GM13977 (cell line): ENCODE data around the gene ZNF76.

Experiments
- DNase-seq: peaks from one replicate; pipeline ENCODE4 v3.0.0; 2012; ENCODE audit warnings: low spot score
- in situ Hi-C: fragments of 300-500 bp; cut with MboI; formaldehyde crosslinking; loops from one replicate; pipeline ENCODE4 v1.12.0; 2022; ENCODE audit warnings: low sequenced_read_pairs, low pct_unique_long_range_greater_than_20kb, mixed read lengths, inconsistent platforms; ENCODE audit not compliant: unreplicated experiment
- TF ChIP-seq, protein P1 (sequence below): IDR thresholded peaks from 2 replicates; pipeline ENCODE4 v1.5.1; 2012; ENCODE audit warnings: mild to moderate bottlenecking, control low read depth; ENCODE audit not compliant: insufficient read depth; ENCODE audit errors: extremely low read depth, missing control alignments

The ZNF76 gene

DNA sequence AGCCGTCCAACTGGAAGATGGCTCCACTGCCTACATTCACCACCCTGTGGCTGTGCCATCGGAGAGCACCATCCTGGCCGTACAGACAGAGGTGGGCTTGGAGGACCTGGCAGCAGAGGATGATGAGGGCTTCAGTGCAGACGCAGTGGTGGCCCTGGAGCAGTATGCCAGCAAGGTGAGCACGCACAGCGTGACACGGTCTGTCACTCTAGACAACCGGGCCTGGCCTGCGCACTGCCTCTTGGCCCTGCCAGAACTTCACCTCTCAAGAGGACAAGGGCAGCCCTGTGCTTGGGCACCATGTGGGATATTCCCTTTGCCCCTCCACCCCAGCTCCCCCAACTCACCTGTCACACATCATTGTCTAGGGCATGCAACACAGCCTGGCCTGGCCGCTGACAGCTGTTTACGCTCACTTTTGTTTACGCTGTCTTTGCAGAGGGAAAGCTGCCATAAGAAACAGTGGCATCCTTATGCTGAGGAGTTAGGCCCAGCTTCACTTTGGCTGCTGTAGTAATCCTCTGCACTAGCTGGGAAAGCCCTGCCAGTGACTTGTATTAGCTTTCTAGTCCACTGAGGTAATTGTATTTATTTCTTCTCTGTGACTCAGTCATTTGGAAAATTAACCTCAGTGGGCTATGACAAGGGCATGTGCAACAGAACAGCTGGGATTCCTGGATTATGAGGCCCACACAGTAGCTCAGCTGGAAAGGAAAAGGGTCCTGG is 28.3 kb downstream of the ZNF76 start:
- in situ Hi-C loops = no loop called here
- TF ChIP-seq, protein P1, sequence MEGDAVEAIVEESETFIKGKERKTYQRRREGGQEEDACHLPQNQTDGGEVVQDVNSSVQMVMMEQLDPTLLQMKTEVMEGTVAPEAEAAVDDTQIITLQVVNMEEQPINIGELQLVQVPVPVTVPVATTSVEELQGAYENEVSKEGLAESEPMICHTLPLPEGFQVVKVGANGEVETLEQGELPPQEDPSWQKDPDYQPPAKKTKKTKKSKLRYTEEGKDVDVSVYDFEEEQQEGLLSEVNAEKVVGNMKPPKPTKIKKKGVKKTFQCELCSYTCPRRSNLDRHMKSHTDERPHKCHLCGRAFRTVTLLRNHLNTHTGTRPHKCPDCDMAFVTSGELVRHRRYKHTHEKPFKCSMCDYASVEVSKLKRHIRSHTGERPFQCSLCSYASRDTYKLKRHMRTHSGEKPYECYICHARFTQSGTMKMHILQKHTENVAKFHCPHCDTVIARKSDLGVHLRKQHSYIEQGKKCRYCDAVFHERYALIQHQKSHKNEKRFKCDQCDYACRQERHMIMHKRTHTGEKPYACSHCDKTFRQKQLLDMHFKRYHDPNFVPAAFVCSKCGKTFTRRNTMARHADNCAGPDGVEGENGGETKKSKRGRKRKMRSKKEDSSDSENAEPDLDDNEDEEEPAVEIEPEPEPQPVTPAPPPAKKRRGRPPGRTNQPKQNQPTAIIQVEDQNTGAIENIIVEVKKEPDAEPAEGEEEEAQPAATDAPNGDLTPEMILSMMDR = no peak
- no peak for DNase-seq

DNA sequence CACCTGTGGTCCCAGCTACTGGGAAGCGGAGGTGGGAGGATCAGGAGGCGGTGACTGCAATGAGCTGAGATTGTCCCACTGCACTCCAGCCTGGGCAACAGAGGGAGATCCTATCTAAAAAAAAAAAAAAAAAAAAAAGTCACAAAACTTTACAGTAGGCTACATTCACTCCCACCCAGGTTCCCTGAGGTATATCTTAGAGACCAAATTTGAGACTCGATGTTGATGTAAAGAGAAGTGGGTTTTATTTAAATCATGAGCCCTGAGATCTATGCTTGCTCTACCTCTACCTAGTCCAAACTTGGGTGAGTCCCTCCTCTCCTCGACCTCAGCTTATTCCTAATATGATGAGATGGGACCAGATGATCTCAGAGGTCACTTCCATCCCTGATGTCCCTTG is 29.3 kb downstream of the ZNF76 start:
- TF ChIP-seq, protein P1 = no peak
- no peak for DNase-seq
- in situ Hi-C loops = no loop called here

DNA sequence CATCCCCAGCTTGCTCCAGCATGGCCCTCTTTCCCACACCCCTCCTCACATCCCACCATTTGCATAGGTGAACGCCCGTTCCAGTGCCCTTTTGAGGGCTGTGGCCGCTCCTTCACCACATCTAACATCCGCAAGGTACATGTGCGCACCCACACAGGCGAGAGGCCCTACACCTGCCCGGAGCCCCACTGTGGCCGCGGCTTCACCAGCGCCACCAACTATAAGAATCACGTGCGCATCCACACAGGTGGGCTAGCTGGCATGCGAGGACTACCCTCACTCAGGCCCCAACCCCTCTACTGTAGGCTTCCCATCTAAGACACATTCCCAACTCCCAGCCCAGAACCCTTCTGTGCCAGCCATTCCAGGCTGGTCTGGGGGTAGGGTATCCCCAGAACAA is 32.0 kb downstream of the ZNF76 start:
- no peak for DNase-seq
- TF ChIP-seq, protein P1 = no peak
- in situ Hi-C loops = no loop called here

DNA sequence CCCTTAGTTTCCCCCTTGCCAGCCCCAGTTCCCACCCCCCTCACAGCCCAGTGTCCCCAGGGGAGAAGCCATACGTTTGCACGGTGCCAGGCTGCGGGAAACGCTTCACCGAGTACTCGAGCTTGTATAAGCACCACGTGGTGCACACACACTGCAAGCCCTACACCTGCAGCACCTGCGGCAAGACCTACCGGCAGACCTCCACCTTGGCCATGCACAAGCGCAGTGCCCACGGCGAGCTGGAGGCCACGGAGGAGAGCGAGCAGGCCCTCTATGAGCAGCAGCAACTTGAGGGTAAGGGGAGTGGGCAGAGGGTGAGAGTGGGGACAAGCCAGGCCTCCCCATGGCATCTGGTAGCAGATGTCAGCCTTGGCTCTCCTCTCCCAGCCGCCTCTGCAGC is 33.0 kb downstream of the ZNF76 start:
- TF ChIP-seq, protein P1 = no peak
- DNase-seq = no peak
- in situ Hi-C loops = no loop called here

DNA sequence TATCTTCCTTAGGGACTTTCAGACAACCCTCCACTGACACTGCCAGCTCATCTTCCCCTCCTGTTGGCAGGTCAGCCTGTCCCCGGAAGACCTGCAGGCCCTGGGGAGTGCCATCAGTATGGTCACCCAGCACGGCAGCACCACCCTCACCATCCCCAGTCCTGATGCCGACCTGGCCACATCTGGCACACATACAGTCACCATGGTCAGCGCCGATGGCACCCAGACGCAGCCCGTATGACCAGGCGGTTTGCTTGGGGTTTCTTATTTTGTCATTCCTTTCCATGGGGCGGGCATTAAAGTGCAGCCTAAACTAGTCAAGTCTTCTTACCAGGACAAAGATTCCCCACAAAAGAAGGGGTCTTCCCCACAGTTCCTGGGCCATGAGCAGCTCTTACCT is 34.1 kb downstream of the ZNF76 start:
- in situ Hi-C loops = no loop called here
- TF ChIP-seq, protein P1 = no peak
- DNase-seq = no peak

DNA sequence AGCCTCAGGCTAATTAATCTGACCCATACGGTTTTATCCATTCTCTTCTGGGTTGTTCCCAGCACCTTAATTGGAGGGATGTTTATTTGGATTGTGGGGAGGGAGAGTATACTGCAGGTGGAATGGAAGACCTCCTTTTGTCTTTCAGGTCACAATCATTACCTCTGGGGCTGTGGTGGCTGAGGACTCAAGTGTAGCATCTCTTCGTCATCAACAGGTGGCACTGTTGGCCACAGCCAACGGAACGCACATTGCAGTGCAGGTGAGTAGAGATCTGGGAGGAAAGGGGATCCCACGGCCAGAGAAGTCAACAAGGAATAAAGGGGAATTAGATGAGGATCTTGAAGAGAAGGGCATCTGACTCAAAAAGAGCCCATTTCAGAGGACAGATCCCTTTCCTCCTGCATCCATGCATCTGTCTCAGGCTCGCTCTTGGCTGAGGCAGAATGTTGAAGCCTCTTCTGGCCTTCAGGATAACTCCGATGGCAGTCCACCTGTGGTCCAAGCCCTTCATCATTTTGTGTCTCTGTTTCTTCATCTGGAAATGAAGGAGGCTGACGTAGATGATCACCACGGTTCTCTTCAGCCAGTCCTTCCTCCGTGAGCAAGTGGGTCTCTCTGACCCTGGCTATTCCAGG is 34.9 kb downstream of the ZNF76 start:
- in situ Hi-C loops = no loop called here
- DNase-seq = peak; percentile 79
- TF ChIP-seq, protein P1 = peak; percentile 88
